Activated CD4-positive, alpha-beta T cell treated with anti-CD3 and anti-CD28 coated beads for 36 hours (primary cell): ENCODE results near the gene KLHL40. TPM values are rescaled to one million over a fixed set of nuclear protein-coding genes. Genes with fewer than 3 reads are reported as not detected.
A peak's percentile ranks its signal among the peaks of the same experiment; 100 is the strongest.

Experiments
- ATAC-seq: fragments of 200-7000 bp; cut with Tn5 transposase; one replicate; pipeline ENCODE4 v1.10.0; 2021; ENCODE audit warnings: mild to moderate bottlenecking, moderate library complexity
- CTCF ChIA-PET: fragments of 350-600 bp; sonication (Branson Sonifier 250); formaldehyde crosslinking; loops from one replicate; lab custom pipeline; 2021; ENCODE audit warnings: antibody characterized with exemption; lab: Charles Lee
- POLR2A ChIA-PET: fragments of 350-600 bp; sonication (Branson Sonifier 250); formaldehyde crosslinking; loops from one replicate; lab custom pipeline; 2021; ENCODE audit warnings: antibody characterized with exemption, inconsistent platforms; lab: Charles Lee
- DNase-seq: peaks from one replicate; pipeline ENCODE4 v3.0.0-alpha.2; 2020
- H3K27ac Mint-ChIP-seq: one replicate; pipeline ENCODE4 v1.8.0; 2021; ENCODE audit warnings: mixed read lengths
- H3K27me3 Mint-ChIP-seq: one replicate; pipeline ENCODE4 v1.8.0; 2021; ENCODE audit warnings: mixed read lengths
- H3K36me3 Mint-ChIP-seq: one replicate; pipeline ENCODE4 v1.8.0; 2021; ENCODE audit warnings: low read depth, mixed read lengths
- H3K4me1 Mint-ChIP-seq: one replicate; pipeline ENCODE4 v1.8.0; 2021; ENCODE audit warnings: mixed read lengths
- H3K4me3 Mint-ChIP-seq: one replicate; pipeline ENCODE4 v1.8.0; 2021; ENCODE audit warnings: mild to moderate bottlenecking, moderate library complexity, mixed read lengths
- H3K9me3 Mint-ChIP-seq: one replicate; pipeline ENCODE4 v1.8.0; 2021; ENCODE audit warnings: low read depth, mixed read lengths
- intact Hi-C, 2 experiments: fragments of 100-400 bp; cut with DNase I in 1 of 2; cut with micrococcal nuclease in 1 of 2; formaldehyde crosslinking; loops; one replicate each; pipeline versions ENCODE4 v1.14.2 to v1.15.1; 2022 to 2024; cut with DNase I, micrococcal nuclease
- total RNA-seq, 2 experiments: library from RNA; stranded (reverse); gene quantifications; one replicate each; pipeline ENCODE4 v1.2.3, GENCODE V29; 2021

Gene KLHL40
- total RNA-seq, 2 experiments from 2014 or later = not detected

GRCh38 chr3:42657675-42658074, 27.7 kb upstream of the KLHL40 start:
- intact Hi-C loops = loop anchor here in 1 of 2 experiments (10.0 kb wide), 1 partner anchor 87 kb away; no protein-coding TSS in a partner anchor
- POLR2A ChIA-PET = no interaction called here
- H3K27me3 Mint-ChIP-seq = peaks cover 2% of the 10 kb centered on the region
- CTCF ChIA-PET = no interaction called here
- peaks cover 7% of the 10 kb centered on the region for H3K4me1 Mint-ChIP-seq
- ATAC-seq (no peak), DNase-seq (no peak)
- no peak overlapping the region for H3K27ac Mint-ChIP-seq
- no peak overlapping the region for H3K4me3 Mint-ChIP-seq
- no peaks in the 10 kb centered on the region for H3K36me3 Mint-ChIP-seq
- H3K9me3 Mint-ChIP-seq = no peaks in the 10 kb centered on the region

- POLR2A ChIA-PET = no interaction called here
- no peak for ATAC-seq
- Mint-ChIP-seq H3K27me3 (peaks cover 2% of the 10 kb centered on the region), H3K36me3 (no peaks in the 10 kb centered on the region), H3K27ac (no peak overlapping the region), H3K9me3 (no peaks in the 10 kb centered on the region), H3K4me3 (no peak overlapping the region), H3K4me1 (peaks cover 5% of the 10 kb centered on the region)
- DNase-seq = no peak
- intact Hi-C loops = loop anchor here in 1 of 2 experiments (10.0 kb wide), 1 partner anchor 87 kb away; no protein-coding TSS in a partner anchor
- CTCF ChIA-PET = no interaction called here
Measured at GRCh38 chr3:42658091-42658770, 27.1 kb upstream of the KLHL40 start.

DNA sequence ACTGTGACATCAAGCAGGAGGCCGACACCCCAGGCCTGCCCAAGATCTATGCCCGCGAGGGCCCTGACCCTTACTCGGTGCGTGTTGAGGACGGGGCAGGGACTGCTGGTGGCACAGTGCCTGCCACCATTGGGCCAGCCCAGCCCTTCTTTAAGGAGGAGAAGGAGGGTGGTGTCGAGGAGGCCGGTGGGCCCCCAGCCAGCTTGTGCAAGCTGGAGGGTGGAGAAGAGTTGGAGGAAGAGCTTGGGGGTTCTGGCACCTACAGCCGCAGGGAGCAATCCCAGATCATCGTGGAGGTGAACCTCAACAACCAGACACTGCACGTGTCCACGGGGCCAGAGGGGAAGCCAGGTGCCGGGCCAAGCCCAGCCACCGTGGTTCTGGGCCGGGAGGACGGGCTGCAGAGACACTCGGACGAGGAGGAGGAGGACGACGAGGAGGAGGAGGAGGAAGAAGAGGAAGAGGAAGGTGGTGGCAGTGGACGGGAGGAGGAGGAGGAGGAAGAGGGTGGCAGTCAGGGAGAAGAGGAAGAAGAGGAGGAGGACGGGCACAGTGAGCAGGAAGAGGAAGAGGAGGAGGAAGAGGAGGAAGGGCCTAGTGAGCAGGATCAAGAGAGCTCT, 26.5 kb upstream of the KLHL40 start:
- Mint-ChIP-seq H3K4me1 (peaks cover 1% of the 10 kb centered on the region), H3K9me3 (no peaks in the 10 kb centered on the region), H3K27me3 (no peaks in the 10 kb centered on the region), H3K36me3 (no peaks in the 10 kb centered on the region), H3K27ac (no peak overlapping the region), H3K4me3 (no peak overlapping the region)
- DNase-seq (no peak), ATAC-seq (no peak)
- POLR2A ChIA-PET = no interaction called here
- CTCF ChIA-PET = no interaction called here
- intact Hi-C loops = loop anchor here in 1 of 2 experiments (10.0 kb wide), 1 partner anchor 86 kb away; no protein-coding TSS in a partner anchor

GRCh38 chr3:42659451-42660130, 25.7 kb upstream of the KLHL40 start:
- POLR2A ChIA-PET = no interaction called here
- DNase-seq (no peak), ATAC-seq (no peak)
- H3K27me3 Mint-ChIP-seq = no peaks in the 10 kb centered on the region
- intact Hi-C loops = loop anchor here in 1 of 2 experiments (10.0 kb wide), 1 partner anchor 85 kb away; no protein-coding TSS in a partner anchor
- CTCF ChIA-PET = no interaction called here
- no peaks in the 10 kb centered on the region for H3K36me3 Mint-ChIP-seq
- H3K4me1 Mint-ChIP-seq = no peaks in the 10 kb centered on the region
- H3K27ac Mint-ChIP-seq = no peak overlapping the region
- no peaks in the 10 kb centered on the region for H3K9me3 Mint-ChIP-seq
- no peak overlapping the region for H3K4me3 Mint-ChIP-seq

GRCh38 chr3:42660131-42660715, 25.1 kb upstream of the KLHL40 start:
- CTCF ChIA-PET = interaction anchor here (0.5 to 0.7 kb wide), 2 partner anchors 10 to 57 kb away, joined by 3 read pairs; no protein-coding TSS in a partner anchor
- no peak for ATAC-seq

DNA sequence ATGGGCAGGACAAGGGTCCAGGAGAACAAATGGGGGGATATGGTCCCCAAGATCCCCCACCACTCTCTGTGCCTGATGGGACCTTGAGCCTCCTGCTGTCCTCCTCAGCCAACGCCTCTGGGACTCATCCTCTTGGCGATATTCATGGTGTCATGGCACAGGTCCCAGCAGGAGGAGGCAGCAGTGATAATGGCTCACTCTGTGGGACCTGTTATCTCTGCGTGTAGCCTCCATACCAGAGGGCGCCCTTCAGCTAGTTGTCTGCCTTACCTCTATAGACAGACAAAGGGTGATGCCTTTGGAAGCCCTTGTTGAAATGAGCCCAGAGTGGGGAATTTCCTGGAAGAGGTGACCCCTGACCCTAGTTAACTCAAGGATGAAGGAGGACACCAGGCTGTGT, 24.4 kb upstream of the KLHL40 start:
- no peaks in the 10 kb centered on the region for H3K27me3 Mint-ChIP-seq
- H3K9me3 Mint-ChIP-seq = no peaks in the 10 kb centered on the region
- H3K4me3 Mint-ChIP-seq = no peak overlapping the region
- intact Hi-C loops = no loop called here
- ChIA-PET POLR2A (no interaction called here), CTCF (interaction anchor here (0.7 to 1.1 kb wide), 4 partner anchors 9 to 119 kb away, joined by 3 to 4 read pairs (median 4); no protein-coding TSS in a partner anchor)
- H3K36me3 Mint-ChIP-seq = no peaks in the 10 kb centered on the region
- DNase-seq (peak; percentile 39), ATAC-seq (peak; percentile 66)
- H3K4me1 Mint-ChIP-seq = no peaks in the 10 kb centered on the region
- no peak overlapping the region for H3K27ac Mint-ChIP-seq

More at GRCh38 chr3:42660131-42660715, 25.1 kb upstream of the KLHL40 start:
- Mint-ChIP-seq H3K9me3 (no peaks in the 10 kb centered on the region), H3K4me3 (no peak overlapping the region), H3K4me1 (no peaks in the 10 kb centered on the region), H3K27me3 (no peaks in the 10 kb centered on the region), H3K36me3 (no peaks in the 10 kb centered on the region), H3K27ac (no peak overlapping the region)
- POLR2A ChIA-PET = no interaction called here
- DNase-seq = no peak
- intact Hi-C loops = no loop called here

GRCh38 chr3:42661593-42662022, 23.7 kb upstream of the KLHL40 start:
- no peak for DNase-seq
- Mint-ChIP-seq H3K27me3 (no peaks in the 10 kb centered on the region), H3K9me3 (no peaks in the 10 kb centered on the region), H3K36me3 (no peaks in the 10 kb centered on the region), H3K27ac (no peak overlapping the region), H3K4me3 (no peak overlapping the region), H3K4me1 (no peaks in the 10 kb centered on the region)
- ATAC-seq = no peak
- intact Hi-C loops = no loop called here
- CTCF ChIA-PET = interaction anchor here (0.9 to 1.2 kb wide), 4 partner anchors 10 to 118 kb away, joined by 3 to 4 read pairs (median 4); no protein-coding TSS in a partner anchor
- POLR2A ChIA-PET = no interaction called here

DNA sequence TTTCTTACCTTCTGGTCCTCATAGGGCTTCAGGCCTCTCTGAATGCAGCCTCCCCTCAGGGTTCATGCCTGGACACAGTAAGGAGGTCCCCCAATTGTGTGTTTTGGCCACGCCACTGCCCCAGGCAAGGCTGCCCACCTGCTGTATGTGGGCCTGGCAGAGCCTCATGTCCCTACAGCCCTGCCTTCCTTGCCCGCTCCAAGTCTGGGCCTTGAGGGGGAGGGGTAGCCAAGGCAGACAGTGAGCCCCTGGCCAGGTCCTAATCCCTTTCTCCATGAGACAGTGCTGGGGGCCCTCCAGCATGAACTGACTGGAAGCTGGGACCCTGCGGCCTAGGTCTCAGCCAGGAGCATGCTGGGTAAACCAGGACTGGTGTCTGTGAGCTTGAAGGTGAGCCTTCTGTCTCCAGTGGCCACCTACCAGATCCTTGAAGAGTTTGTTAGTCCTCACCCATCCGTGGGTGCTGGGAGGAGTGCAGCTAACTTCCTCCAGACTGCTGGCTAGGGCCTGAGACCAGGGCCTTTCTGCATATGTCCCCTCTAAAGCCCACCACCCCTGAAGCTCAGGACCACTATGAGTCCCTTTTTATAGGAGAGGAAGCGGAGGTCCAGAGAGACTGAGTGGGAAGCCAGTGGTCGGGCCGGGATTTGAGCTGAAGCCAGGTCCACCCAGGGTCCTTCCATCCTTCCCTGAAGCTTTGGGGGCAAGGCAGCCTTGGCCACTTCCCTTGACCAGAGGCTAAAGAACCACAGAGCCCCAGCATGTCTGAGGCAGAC, 23.1 kb upstream of the KLHL40 start:
- no peaks in the 10 kb centered on the region for H3K4me1 Mint-ChIP-seq
- POLR2A ChIA-PET = interaction anchor here (0.6 kb wide), 1 partner anchor 17 kb away, joined by 3 read pairs; no protein-coding TSS in a partner anchor
- intact Hi-C loops = no loop called here
- H3K27ac Mint-ChIP-seq = no peak overlapping the region
- no peaks in the 10 kb centered on the region for H3K9me3 Mint-ChIP-seq
- H3K36me3 Mint-ChIP-seq = no peaks in the 10 kb centered on the region
- CTCF ChIA-PET = interaction anchor here (0.9 to 1.2 kb wide), 2 partner anchors 13 to 50 kb away, joined by 3 to 4 read pairs; no protein-coding TSS in a partner anchor
- ATAC-seq = no peak
- no peaks in the 10 kb centered on the region for H3K27me3 Mint-ChIP-seq
- no peak for DNase-seq
- H3K4me3 Mint-ChIP-seq = no peak overlapping the region

DNA sequence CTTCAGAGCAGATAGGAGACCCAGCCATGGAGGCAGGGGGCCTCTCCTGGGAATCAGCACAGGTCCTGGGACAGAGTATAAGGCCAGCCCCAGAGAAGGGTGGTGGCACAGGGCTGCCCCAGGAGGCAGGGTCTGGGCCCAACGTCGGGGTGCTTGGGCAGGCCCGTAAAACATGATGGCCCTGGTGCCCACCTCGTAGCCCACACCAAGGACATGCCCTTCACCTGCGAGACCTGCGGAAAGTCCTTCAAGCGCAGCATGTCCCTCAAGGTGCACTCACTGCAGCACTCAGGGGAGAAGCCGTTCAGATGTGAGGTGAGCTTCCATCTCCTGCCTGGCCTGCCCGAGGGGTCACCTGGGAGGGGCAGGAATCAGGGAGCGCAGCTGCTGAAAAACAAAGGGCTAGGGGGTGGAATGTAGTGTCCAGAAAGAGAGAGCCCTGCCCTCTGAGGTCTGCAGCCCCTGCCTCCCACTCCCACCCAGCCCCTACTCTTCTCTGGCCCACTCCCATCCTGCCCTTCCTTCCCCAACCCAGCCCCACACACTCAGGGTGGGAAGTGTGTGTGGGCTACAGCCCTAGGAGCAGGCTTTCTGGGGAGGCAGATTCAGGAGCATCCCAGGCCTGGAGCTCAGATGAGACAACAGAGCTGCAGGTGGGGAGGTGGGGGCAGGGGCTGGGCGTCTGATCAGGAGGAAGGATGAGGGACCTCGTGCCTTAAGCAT, 22.4 kb upstream of the KLHL40 start:
- no peak for ATAC-seq
- Mint-ChIP-seq H3K27me3 (no peaks in the 10 kb centered on the region), H3K27ac (no peak overlapping the region), H3K9me3 (no peaks in the 10 kb centered on the region), H3K4me3 (no peak overlapping the region), H3K4me1 (no peaks in the 10 kb centered on the region), H3K36me3 (no peaks in the 10 kb centered on the region)
- POLR2A ChIA-PET = interaction anchor here (0.6 kb wide), 1 partner anchor 16 kb away, joined by 3 read pairs; no protein-coding TSS in a partner anchor
- intact Hi-C loops = no loop called here
- DNase-seq = no peak
- CTCF ChIA-PET = interaction anchor here (1.2 kb wide), 1 partner anchor 51 kb away, joined by 3 read pairs; no protein-coding TSS in a partner anchor
